ENCODE results near the gene NLGN1.

The NLGN1 gene

GRCh38 chr3:174335324-174335723 lies 937.8 kb downstream of the NLGN1 start:
- no peak for TF ChIP-seq TSHZ2 (CRISPR knock-in tag; IDR thresholded peaks at IDR 0.05)
- TF ChIP-seq ESRRG (CRISPR knock-in tag; IDR thresholded peaks at IDR 0.05), result no peak
- no peak for TF ChIP-seq ISL1 (CRISPR knock-in tag; IDR thresholded peaks at IDR 0.05)
- no peak for TF ChIP-seq ZNF565 (CRISPR knock-in tag; conservative IDR thresholded peaks at IDR 0.05; ENCODE audit: low read depth)
- no peak for TF ChIP-seq SNAI2 (CRISPR knock-in tag; IDR thresholded peaks at IDR 0.05)
- no peak for TF ChIP-seq CSDC2 (CRISPR knock-in tag; IDR thresholded peaks at IDR 0.05)
- no peak for TF ChIP-seq CSRNP3 (CRISPR knock-in tag; IDR thresholded peaks at IDR 0.05)
- TF ChIP-seq TCF4 (CRISPR knock-in tag; IDR thresholded peaks at IDR 0.05; ENCODE audit: borderline replicate concordance), result no peak
- TF ChIP-seq GLIS3 (CRISPR knock-in tag; IDR thresholded peaks at IDR 0.05), result no peak
- TF ChIP-seq ZC3H10 (CRISPR knock-in tag; IDR thresholded peaks at IDR 0.05), result no peak
- no peak for ATAC-seq

- TF ChIP-seq PPARA (CRISPR knock-in tag; IDR thresholded peaks at IDR 0.05; ENCODE audit: borderline replicate concordance) (no peak), ZNF8 (CRISPR knock-in tag; IDR thresholded peaks at IDR 0.05) (no peak), TCF4 (CRISPR knock-in tag; IDR thresholded peaks at IDR 0.05; ENCODE audit: borderline replicate concordance) (no peak), ZFP3 (CRISPR knock-in tag; IDR thresholded peaks at IDR 0.05) (no peak), OSR1 (CRISPR knock-in tag; IDR thresholded peaks at IDR 0.05) (no peak), SNAI2 (CRISPR knock-in tag; IDR thresholded peaks at IDR 0.05) (no peak), GLIS3 (CRISPR knock-in tag; IDR thresholded peaks at IDR 0.05) (no peak), TOX (CRISPR knock-in tag; IDR thresholded peaks at IDR 0.05; ENCODE audit: borderline replicate concordance) (no peak), RARB (CRISPR knock-in tag; IDR thresholded peaks at IDR 0.05) (no peak), ISL1 (CRISPR knock-in tag; IDR thresholded peaks at IDR 0.05) (no peak), ZNF70 (CRISPR knock-in tag; IDR thresholded peaks at IDR 0.05) (no peak), CSRNP3 (CRISPR knock-in tag; IDR thresholded peaks at IDR 0.05) (no peak), ARNTL (CRISPR knock-in tag; IDR thresholded peaks at IDR 0.05; ENCODE audit: borderline replicate concordance, low read depth) (no peak), CREB5 (CRISPR knock-in tag; IDR thresholded peaks at IDR 0.05; ENCODE audit: low read depth) (no peak), ZNF565 (CRISPR knock-in tag; conservative IDR thresholded peaks at IDR 0.05; ENCODE audit: low read depth) (no peak), ESRRG (CRISPR knock-in tag; IDR thresholded peaks at IDR 0.05) (no peak), ZC3H10 (CRISPR knock-in tag; IDR thresholded peaks at IDR 0.05) (no peak), BACH2 (CRISPR knock-in tag; IDR thresholded peaks at IDR 0.05; ENCODE audit: borderline replicate concordance) (no peak)
- no peak for ATAC-seq
These were observed 938.4 kb downstream of the NLGN1 start for GRCh38 chr3:174335910-174336309.

Measured in SK-N-SH treated with all-trans-retinoic acid at 6 μM for 48 hours (cell line).